Endothelial cell of umbilical vein (primary cell): ENCODE results near the gene OSBPL9.

Experiments
- CTCF ChIP-seq, 2 donors: IDR thresholded peaks; 1 replicate in 1 of 2; 2 replicates in 1 of 2; pipeline ENCODE4 v1.5.1; 2011; ENCODE audit warnings: low read length in 2 of 2, mild to moderate bottlenecking in 2 of 2, moderate library complexity in 2 of 2, control low read depth in 1 of 2, inconsistent platforms in 1 of 2, low read depth in 1 of 2; ENCODE audit not compliant: insufficient read depth in 1 of 2; ENCODE audit errors: extremely low read depth in 1 of 2
- EZH2 ChIP-seq: IDR thresholded peaks from 2 replicates; pipeline ENCODE4 v1.6.1; 2012; ENCODE audit warnings: borderline replicate concordance, low read depth, mild to moderate bottlenecking, moderate library complexity, low read length, inconsistent platforms; ENCODE audit not compliant: severe bottlenecking
- MAX ChIP-seq: IDR thresholded peaks from 2 replicates; pipeline ENCODE4 v1.6.1; 2011; ENCODE audit not compliant: insufficient read depth, insufficient read length
- POLR2A ChIP-seq: IDR thresholded peaks from 2 replicates; pipeline ENCODE4 v1.6.1; 2012; ENCODE audit warnings: low read depth, mild to moderate bottlenecking, control low read depth, low read length

DNA sequence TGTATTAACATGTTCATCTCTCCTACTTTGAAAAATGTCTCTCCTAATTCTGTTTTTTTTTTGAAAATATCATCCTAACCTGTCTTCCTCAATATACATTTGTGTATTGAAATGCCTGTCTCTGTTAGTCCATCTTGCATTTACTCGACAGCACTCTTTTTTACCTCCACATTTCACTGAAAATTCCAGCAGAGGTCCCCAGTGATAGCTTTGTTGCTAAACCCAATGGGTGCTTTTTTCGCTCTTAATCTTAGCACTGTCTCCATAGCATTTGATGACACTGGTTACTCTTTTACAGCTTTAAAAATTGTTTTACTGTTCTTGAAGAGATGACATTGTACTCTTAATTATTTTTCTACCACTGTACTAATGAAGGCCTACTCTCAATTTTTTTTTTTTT lies 10.8 kb downstream of the OSBPL9 start:
- peak; percentile 30 to 35 for TF ChIP-seq CTCF (IDR thresholded peaks at IDR 0.05; ENCODE audit: extremely low read depth in 1 of 2, insufficient read depth in 1 of 2, low read depth in 1 of 2, low read length in 2 of 2)
- TF ChIP-seq POLR2A: no peak
- no peak for TF ChIP-seq EZH2
- no peak for TF ChIP-seq MAX
